Activated T-cell treated with anti-CD3 and anti-CD28 coated beads, Interleukin-2, amount 50 U/mL, for 4 hours (primary cell): ENCODE measurements around the gene SHISA7. TPM values are rescaled to one million over a fixed set of nuclear protein-coding genes. Genes with fewer than 3 reads are reported as not detected.

Experiments used
- total RNA-seq, 3 donors: library from RNA; stranded (reverse); gene quantifications; one replicate each; pipeline ENCODE4 v1.2.1, GENCODE V29; 2021

SHISA7 gene
- total RNA-seq, 3 donors from 2014 or later, result not detected

Other genes starting within 250 kb of the SHISA7 start
- under 1 TPM; 0.11 to 0.38 (median 0.11) TPM for gene PTPRH, start 233.8 kb downstream of the SHISA7 start, total RNA-seq
- gene TMEM86B, start 214.5 kb downstream of the SHISA7 start, total RNA-seq, result 1 to 10 TPM; 5.8 to 6.9 (median 6.2) TPM
- gene PPP6R1, start 184.3 kb downstream of the SHISA7 start, total RNA-seq, result 100 to 1,000 TPM; 256 to 326 (median 285) TPM
- gene HSPBP1, start 163.2 kb downstream of the SHISA7 start, total RNA-seq, result 100 to 1,000 TPM; 113 to 139 (median 121) TPM
- gene BRSK1, start 159.3 kb downstream of the SHISA7 start, total RNA-seq, result 1 to 10 TPM; 4.0 to 6.5 (median 5.0) TPM
- gene TMEM150B, start 118.0 kb downstream of the SHISA7 start, total RNA-seq, result not detected
- 1 to 10 TPM; 8.1 to 9.2 (median 8.6) TPM for gene KMT5C, start 103.4 kb downstream of the SHISA7 start, total RNA-seq
- not detected for gene COX6B2, start 88.6 kb downstream of the SHISA7 start, total RNA-seq
- gene GARIN5B, start 80.0 kb downstream of the SHISA7 start, total RNA-seq, result not detected
- gene IL11, start 72.8 kb downstream of the SHISA7 start, total RNA-seq, result under 1 TPM; 0.18 to 0.46 (median 0.35) TPM
- gene TMEM190, start 66.5 kb downstream of the SHISA7 start, total RNA-seq, result not detected
- 1 to 10 TPM; 6.1 to 8.8 (median 8.4) TPM for gene TMEM238, start 59.0 kb downstream of the SHISA7 start, total RNA-seq
- gene RPL28, start 57.4 kb downstream of the SHISA7 start, total RNA-seq, result 1,000 to 10,000 TPM; 3,242 to 3,402 (median 3,363) TPM
- 100 to 1,000 TPM; 226 to 281 (median 237) TPM for gene UBE2S, start 35.5 kb downstream of the SHISA7 start, total RNA-seq
- 10 to 100 TPM; 63.2 to 65.1 (median 64.5) TPM for gene ISOC2, start 18.3 kb upstream of the SHISA7 start, total RNA-seq
- gene C19orf85, start 21.5 kb upstream of the SHISA7 start, total RNA-seq, result not detected
- gene ZNF628, start 33.3 kb upstream of the SHISA7 start, total RNA-seq, result 10 to 100 TPM; 11.0 to 12.6 (median 12.1) TPM
- 10 to 100 TPM; 16.0 to 23.4 (median 17.6) TPM for gene NAT14, start 41.9 kb upstream of the SHISA7 start, total RNA-seq
- under 1 TPM; 0.29 to 0.66 (median 0.38) TPM for gene SSC5D, start 45.1 kb upstream of the SHISA7 start, total RNA-seq
- not detected for gene SBK2, start 93.8 kb upstream of the SHISA7 start, total RNA-seq
- not detected for gene SBK3, start 102.2 kb upstream of the SHISA7 start, total RNA-seq
- gene ZNF579, start 137.5 kb upstream of the SHISA7 start, total RNA-seq, result 10 to 100 TPM; 10.1 to 12.2 (median 11.0) TPM
- 10 to 100 TPM; 31.4 to 35.5 (median 34.4) TPM for gene FIZ1, start 156.2 kb upstream of the SHISA7 start, total RNA-seq
- gene ZNF524, start 157.0 kb upstream of the SHISA7 start, total RNA-seq, result 10 to 100 TPM; 12.5 to 12.6 (median 12.6) TPM
- 10 to 100 TPM; 14.5 to 15.9 (median 15.4) TPM for gene ZNF865, start 162.3 kb upstream of the SHISA7 start, total RNA-seq
- gene ZNF784, start 181.3 kb upstream of the SHISA7 start, total RNA-seq, result 1 to 10 TPM; 3.3 to 3.4 (median 3.4) TPM
- 10 to 100 TPM; 27.1 to 31.5 (median 28.5) TPM for gene ZNF580, start 197.7 kb upstream of the SHISA7 start, total RNA-seq
- gene ZNF581, start 200.3 kb upstream of the SHISA7 start, total RNA-seq, result 10 to 100 TPM; 46.2 to 54.1 (median 52.7) TPM
- 1 to 10 TPM; 3.9 to 7.8 (median 4.8) TPM for gene CCDC106, start 204.9 kb upstream of the SHISA7 start, total RNA-seq
- gene U2AF2, start 211.7 kb upstream of the SHISA7 start, total RNA-seq, result 100 to 1,000 TPM; 467 to 532 (median 476) TPM
- 10 to 100 TPM; 55.0 to 61.4 (median 55.2) TPM for gene EPN1, start 231.9 kb upstream of the SHISA7 start, total RNA-seq